HG03196 (cell line): ENCODE results near the gene THAP12.
"Not testable (repeated sequence)": the region's sequence is repeated elsewhere in the genome, so short reads cannot be mapped to it uniquely, and the experiment has no call there.

Source experiments
- ATAC-seq: cut with Tn5 transposase; IDR thresholded peaks from one replicate; pipeline ENCODE4 v1.9.1; 2021; ENCODE audit not compliant: unreplicated experiment

THAP12 gene, protein sequence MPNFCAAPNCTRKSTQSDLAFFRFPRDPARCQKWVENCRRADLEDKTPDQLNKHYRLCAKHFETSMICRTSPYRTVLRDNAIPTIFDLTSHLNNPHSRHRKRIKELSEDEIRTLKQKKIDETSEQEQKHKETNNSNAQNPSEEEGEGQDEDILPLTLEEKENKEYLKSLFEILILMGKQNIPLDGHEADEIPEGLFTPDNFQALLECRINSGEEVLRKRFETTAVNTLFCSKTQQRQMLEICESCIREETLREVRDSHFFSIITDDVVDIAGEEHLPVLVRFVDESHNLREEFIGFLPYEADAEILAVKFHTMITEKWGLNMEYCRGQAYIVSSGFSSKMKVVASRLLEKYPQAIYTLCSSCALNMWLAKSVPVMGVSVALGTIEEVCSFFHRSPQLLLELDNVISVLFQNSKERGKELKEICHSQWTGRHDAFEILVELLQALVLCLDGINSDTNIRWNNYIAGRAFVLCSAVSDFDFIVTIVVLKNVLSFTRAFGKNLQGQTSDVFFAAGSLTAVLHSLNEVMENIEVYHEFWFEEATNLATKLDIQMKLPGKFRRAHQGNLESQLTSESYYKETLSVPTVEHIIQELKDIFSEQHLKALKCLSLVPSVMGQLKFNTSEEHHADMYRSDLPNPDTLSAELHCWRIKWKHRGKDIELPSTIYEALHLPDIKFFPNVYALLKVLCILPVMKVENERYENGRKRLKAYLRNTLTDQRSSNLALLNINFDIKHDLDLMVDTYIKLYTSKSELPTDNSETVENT

GRCh38 chr11:76380977-76381719 lies at the start of gene THAP12, which contains the start of gene GVQW3:
Gene THAP12 (minus strand): TSS chr11:76381132. CDS start chr11:76380836, 296 bp downstream.
Gene GVQW3 (plus strand): TSS chr11:76381323. CDS start chr11:76381829, 506 bp downstream.
- ATAC-seq = peak; percentile 80

DNA sequence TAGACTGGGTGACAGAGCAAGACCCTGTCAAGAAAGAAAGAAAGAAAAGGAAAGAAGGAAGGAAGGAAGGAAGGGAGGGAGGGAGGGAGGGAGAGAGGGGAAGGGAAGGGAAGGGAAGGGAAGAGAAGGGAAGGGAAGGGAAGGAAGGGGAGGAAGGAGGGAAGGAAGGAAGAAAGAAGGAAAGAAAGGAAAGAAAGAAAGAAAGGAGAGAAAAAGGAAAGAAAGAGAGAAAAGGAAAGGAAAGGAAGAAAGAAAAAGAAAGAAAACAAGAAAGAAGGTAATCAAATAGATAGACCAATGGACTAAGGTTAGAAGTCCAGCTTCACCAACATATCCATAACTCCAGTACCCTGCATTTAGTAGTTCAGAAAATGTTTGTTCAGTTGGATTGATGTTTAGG lies 45.7 kb upstream of the THAP12 start:
- no peak for ATAC-seq

GRCh38 chr11:76424891-76425290 lies 44.0 kb upstream of the THAP12 start:
- no peak for ATAC-seq

- peak; percentile 67 for ATAC-seq
Measured at GRCh38 chr11:76424379-76424778, 43.4 kb upstream of the THAP12 start.

DNA sequence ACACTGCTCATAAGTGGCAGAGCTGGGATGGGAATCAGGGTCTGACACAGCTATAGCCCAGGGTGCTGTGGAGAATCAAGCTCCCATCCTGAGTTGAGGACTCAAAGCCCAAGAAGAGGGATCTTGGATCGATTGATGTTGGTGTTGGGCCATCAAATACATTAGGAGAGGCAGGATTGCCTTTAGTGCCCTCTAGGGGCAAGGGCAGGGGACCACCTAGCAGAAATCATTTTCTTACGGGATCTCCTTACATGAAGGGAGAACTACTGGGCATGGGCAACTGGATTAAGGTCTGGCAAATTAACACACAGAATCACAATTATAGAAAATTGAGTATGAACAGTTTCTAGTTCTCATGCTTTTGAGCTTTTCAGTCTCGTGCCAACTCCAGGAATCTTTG lies 39.0 kb upstream of the THAP12 start:
- ATAC-seq = no peak

DNA sequence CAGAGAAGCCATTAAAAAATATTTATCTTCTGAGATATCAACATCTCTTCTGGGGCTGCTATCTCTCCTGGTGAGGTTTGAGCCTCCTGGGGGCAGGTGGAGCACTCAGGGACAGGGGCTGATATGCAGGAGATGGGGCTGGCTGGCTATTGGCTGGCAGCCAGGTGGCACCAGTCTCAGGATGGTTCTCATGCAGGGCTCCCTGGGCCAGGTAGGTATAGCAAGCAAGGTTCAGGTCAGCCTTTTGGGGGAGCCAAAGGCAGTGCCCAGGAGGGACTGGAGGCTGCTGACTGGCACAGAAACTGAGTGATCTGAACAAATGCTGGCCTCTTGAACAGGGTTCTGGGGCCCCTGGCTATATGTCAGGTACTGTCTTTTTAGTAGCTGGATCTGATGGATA lies 34.1 kb upstream of the THAP12 start:
- no peak for ATAC-seq

DNA sequence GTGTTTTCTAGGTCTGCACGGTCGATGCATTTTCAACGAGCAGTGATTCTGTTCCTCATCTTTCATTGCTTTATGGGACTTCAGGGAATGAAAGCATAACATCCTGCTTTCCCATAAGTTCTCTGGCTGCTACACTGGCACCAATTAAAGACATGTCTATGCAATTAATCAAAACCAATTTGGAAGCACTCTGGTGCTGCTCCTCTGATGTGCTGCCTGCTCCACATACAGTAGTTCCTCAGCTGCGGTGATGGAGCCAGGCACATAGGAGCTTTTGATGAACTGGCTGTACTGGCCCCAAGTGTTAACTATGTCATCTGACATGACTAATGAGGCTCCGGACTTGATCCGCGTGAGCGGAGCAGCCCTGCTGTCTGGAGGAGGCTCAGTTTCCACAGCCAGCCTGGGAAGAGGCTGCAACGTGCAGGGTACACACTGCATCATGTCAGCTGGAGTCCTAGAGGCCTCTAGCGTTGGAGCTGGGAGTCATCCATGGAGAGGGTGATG lies 30.0 kb upstream of the THAP12 start:
- ATAC-seq = no peak

- no peak for ATAC-seq
Measured at GRCh38 chr11:76408171-76408965, 27.4 kb upstream of the THAP12 start.

GRCh38 chr11:76406359-76406758 lies 25.4 kb upstream of the THAP12 start:
- ATAC-seq = no peak

- not testable (repeated sequence) for ATAC-seq
Measured at GRCh38 chr11:76401484-76401883, 20.6 kb upstream of the THAP12 start.

DNA sequence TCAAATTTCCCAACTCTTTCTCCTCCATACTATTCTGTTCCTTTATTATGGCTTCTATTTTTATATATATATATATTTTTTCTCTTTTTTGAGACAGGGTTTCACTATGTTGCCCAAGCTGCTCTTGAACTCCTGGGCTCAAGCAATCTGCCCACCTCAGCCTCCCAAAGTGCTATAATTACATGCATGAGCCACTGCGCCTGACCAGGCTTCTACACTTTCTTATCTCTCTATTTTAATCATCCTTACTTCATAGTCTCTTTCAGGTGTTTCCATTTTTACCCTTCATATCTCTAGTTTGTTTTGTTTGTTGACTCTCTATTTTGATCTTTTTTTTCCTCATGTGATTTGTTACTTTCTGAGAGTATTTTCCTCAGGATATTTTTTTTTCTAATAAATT lies 20.0 kb upstream of the THAP12 start:
- ATAC-seq = no peak

GRCh38 chr11:76397383-76397782 lies 16.5 kb upstream of the THAP12 start:
- ATAC-seq = no peak

DNA sequence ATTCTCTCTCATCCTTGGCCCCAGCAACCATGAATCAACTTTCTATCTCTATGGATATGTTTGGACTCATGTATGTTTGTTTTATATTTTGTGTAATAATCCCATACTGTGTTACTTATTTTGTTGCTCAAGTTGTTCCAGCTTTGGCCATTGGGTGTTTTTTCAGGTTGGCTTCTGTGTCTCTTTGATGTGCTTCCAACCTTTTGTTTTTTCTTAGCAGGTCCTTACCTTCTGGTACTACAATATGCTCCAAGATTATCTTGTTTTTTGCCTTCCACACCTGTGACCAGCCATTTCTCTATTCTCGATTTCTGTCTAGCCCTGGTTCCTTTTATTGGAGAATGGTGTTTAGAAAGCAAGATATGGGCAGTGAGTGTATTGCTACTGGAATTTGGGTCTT lies 14.4 kb upstream of the THAP12 start:
- ATAC-seq = no peak

- ATAC-seq = no peak
Measured at GRCh38 chr11:76394411-76394810, 13.5 kb upstream of the THAP12 start.

DNA sequence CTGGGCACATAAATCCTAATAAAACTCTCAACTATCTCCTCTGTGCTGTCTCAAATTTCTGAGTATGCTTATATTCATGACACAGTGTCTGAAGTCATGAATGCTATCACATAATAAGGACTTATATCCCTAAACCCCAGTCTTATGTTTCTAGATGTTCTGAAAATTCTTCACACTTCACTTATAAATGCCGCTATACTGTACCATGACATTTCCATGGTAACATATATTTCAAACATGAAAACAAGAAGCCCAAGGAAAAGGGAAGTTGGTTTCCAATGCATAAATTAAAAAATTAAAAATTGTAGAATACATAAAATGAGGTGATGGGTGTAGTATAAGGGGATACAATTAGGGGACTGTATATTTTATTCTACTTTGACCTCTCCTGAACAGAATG lies 11.9 kb upstream of the THAP12 start:
- ATAC-seq = no peak

DNA sequence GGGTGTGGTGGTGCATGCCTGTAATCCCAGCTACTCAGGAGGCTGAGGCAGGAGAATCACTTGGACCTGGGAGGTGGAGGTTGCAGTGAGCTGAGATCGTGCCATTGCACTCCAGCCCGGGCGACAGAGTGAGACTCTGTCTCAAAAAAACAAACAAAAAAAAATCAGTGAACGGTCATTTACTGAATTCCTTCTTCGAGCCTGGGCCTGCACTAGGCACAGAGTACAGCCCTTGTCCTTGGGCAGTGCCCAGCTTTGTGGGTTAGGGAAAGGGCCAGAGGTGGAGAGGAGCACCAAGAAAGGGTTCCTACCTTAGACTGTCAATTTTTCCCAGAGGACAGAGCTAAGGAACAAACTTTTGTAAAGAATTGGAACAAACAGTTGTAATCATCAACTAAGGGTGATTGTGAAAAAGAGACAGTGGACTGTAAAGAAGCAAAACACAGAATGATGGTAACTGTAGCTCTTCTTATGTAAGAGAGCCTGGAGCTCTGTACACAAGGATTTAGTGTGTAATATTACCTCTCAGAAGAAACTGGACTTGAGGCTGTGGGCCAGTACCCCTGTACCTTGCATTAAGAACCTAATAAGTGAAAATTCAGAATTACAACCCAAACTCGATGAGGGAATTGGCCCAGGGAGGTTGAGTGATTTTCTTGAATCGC lies 11.0 kb upstream of the THAP12 start:
- ATAC-seq = no peak

DNA sequence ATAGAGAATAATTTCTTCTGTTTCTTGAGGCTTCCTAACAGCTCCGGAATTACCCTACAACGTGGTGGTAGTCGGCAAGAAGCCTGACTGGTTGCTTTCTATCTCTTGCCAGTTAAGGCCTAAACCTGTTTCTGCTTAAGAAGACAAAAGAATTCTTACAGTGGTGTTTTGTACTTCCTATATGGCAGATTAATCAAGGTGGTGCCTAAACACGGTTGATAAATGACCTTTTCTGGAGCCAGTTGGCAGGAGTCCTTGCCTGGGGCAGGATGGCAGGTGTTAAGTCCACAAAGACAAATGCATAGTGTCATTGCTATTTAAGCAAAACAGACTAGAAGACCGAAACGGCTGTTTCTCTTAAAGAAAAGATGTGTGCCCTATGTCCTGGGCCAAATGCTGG lies 10.1 kb upstream of the THAP12 start:
- no peak for ATAC-seq

DNA sequence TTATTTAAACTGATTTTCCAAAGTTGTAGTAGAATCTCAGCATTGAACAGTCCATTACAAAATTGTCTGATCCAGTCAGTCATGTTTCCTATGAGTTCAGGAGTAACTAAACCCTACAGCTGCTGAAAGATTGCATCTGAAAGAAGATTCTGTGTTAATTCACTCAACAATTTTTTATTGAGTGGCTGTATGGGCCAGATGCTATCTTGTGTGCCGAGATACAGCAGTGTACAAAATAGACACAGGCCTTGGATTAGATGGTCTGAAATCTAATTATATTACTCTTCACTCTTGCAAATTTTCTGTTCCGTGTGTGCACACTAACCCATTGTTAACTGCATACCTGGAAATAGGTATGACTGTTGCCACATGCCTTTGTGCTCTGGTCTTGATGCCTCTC lies 7.5 kb upstream of the THAP12 start:
- ATAC-seq = no peak

GRCh38 chr11:76385903-76386302 lies 5.0 kb upstream of the THAP12 start:
- ATAC-seq = no peak

- ATAC-seq = no peak
Measured at GRCh38 chr11:76382209-76382608, 1.3 kb upstream of the THAP12 start.
